Measurements from ENCODE around the gene SLMAP.

DNA sequence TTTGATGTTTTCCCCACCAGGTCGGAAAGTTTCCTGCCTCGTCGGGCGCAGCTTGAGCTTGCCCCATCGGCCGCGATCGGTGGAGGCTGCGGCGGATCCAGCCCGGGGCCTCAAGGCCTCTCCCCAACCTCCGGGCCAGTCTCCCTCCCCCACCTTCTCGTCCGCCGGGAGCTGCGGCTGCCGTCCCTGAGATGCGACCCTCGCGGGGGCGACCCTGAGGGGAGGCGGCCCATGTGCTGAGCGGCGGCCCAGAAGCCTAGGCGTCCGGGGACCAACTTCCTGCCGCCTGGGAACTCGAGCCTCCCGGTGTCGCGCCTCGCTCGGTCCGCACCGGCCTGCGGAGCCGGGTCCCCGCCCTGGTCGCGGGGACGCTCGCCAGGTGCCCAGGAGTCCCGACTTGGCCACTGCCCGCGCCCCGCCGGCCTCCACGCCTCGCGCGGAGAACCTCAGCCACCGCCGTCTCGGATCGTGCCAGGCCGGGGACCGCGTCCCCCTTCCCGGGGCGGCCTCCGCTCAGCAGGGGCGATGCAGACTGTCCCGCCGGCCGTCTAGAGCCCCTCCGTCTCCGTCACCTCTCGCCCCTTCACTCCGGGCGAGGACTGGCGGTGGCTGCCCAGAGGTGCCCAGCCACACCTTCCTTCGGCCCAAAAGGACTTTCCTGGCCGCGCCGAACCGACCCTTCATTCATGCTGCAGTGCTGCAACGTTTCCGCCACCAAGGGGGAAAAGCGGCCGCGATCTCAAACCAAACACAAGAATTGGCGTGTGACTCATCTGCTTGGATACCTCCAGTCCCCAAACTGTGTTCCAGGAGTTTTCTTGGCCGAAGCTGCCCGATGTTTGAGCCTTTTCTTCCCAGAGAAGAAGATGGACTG, 656 bp downstream of the SLMAP start:
- TF ChIP-seq POLR2AphosphoS5 (IDR thresholded peaks at IDR 0.05; ENCODE audit: borderline replicate concordance, low read depth, low read length) (no peak), EZH2 (IDR thresholded peaks at IDR 0.05) (no peak)
